HG03342 (cell line): ENCODE results near the gene PRKG2.
A peak's percentile ranks its signal among the peaks of the same experiment; 100 is the strongest.

Source experiments
- ATAC-seq: cut with Tn5 transposase; IDR thresholded peaks from one replicate; pipeline ENCODE4 v1.9.1; 2021; ENCODE audit warnings: mild to moderate bottlenecking, moderate library complexity; ENCODE audit not compliant: unreplicated experiment

Gene PRKG2

GRCh38 chr4:81106150-81106549 is 108.9 kb downstream of the PRKG2 start:
- no peak for ATAC-seq

DNA sequence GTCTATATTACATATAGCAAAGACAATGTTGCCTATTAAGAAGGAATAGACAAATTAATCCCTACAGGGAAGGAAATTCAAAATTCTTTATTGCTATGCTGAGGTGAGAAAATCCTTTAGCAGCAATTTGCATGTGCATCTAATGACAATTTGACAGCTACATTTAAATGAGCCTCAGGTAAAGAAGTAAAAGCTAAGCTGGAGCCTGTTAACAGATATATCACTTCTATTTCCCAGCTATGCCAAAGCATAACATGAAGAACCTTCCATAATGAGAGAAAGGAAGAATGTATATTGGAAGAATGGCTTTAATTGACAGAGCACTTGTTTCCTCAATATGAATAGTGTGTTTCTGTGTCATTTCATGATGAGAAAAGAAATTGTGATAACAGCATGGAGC is 112.9 kb downstream of the PRKG2 start:
- no peak for ATAC-seq

DNA sequence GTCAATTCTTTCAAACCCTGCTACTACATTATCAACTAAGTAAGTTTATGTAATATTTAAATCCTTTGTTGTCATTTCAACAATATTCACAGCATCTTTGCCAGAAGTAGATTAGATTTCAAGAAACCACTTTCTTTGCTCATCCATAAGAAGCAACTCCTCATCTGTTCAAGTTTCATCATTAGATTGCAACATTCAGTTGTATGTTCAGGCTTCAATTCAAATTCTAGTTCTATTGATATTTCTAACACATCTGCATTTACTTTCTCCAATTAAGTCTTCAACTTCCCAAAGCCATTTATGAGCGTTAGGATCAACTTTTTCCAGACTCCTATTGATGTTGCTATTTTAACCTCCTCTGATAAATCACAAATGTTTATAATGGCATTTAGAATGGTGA is 118.5 kb downstream of the PRKG2 start:
- ATAC-seq, result no peak

- ATAC-seq, result no peak
Observed at GRCh38 chr4:81095389-81095788, 119.6 kb downstream of the PRKG2 start.

DNA sequence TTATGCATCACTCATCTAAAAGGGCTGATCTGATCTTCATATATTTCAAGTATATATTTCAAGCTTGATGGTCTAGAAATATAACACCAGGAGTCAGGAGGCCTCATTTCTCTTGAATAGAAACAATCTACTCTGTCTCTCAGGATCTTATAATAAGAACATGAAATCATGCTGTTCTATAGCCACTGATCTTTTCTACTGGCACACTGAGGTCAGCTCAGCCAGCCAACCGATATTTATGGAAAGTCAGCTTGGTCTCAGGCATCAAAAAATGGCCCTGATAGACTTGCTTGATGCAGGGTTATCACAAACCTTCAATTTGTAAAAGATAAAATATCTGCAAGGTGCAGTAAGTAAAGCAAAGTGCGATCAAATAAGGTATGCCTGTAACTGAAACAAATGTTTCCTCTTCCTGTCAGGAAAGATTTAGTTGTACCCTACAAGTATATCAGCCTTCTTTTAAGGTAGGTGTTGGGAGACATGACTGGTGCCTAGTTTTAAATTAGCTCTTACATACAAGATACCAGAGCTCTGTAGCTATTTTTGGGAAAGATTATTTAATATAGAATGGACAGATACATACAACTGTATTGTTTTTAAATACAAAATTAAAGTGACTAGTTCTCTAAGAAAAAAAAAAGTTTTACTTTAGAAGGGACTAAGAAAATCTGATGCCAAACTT is 121.2 kb downstream of the PRKG2 start:
- ATAC-seq, result no peak

- ATAC-seq, result no peak
Observed at GRCh38 chr4:81085979-81086378, 129.0 kb downstream of the PRKG2 start.

- no peak for ATAC-seq
Observed at GRCh38 chr4:81085291-81085690, 129.7 kb downstream of the PRKG2 start.

GRCh38 chr4:81084634-81085033 is 130.4 kb downstream of the PRKG2 start:
- no peak for ATAC-seq

GRCh38 chr4:81084029-81084428 is 131.0 kb downstream of the PRKG2 start:
- ATAC-seq, result no peak

DNA sequence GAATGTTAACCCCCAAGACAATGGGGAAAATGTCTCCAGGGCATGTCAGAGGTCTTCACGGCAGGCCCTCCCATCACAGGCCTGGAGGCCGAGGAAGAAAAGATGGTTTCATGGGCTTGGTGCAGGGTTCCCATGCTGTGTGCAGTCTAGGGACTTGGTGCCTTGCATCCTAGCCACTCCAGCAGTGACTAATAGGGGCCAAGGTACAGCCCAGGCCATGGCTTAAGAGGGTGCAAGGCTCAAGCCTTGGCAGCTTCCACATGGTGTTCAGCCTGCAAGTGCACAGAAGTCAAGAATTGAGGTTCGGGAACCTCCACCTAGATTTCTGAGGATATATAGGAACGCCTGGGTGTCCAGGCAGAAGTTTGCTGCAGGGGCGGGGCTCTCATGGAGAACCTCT is 133.9 kb downstream of the PRKG2 start:
- ATAC-seq, result no peak

DNA sequence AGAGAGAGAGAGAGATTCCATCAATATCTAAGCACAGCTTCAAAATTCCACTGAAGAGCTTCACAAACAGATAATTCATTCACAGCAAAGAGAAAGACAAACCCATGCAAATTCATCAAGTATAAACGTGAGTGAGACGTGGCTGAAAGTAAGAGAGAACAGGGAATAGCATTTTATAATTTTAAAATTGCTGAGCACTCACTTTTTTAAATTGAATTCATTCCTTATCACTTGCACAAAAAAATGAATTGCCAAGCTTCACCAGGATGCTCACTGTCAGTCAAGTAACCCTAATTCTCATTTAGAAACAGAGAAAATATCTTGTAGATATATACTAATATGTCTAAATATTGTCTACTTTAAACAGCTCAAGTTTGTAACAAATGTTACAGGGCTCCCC is 144.0 kb downstream of the PRKG2 start:
- no peak for ATAC-seq

DNA sequence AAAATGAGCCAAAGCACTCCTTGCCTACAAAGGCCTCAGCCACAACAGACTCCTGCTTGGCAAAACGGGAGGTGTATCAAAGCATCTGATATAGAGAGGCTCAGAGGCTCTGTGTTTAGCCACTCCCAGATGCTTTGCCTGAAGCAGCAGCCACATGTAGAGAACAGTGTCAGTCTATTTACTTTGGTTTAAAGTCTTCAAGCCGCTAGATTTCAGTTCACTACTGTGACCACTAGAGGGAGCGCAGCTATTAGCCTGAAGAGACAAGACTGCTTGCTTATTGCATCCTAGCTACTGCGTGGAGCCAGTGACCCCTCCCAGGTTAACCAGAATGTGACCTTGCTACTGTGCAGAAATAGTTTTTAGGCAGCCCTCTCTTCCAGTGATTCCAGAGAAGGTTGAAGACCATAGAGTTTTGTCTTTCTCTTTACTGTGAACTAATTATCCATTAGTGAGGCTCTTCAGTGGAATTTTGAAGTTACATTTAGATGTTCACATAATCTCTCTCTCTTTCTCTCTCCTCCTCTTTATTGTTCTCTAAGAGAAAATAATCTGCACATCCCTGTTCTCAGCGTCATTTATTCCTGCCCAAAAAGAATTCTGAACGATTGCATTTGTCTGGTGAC is 145.2 kb downstream of the PRKG2 start:
- peak; percentile 99 for ATAC-seq

GRCh38 chr4:81065446-81065845 is 149.6 kb downstream of the PRKG2 start:
- ATAC-seq, result no peak

GRCh38 chr4:81062001-81062400 is 153.0 kb downstream of the PRKG2 start:
- ATAC-seq, result no peak

GRCh38 chr4:81061344-81061730 is 153.7 kb downstream of the PRKG2 start:
- no peak for ATAC-seq

- ATAC-seq, result no peak
Observed at GRCh38 chr4:81060587-81061343, 154.3 kb downstream of the PRKG2 start.

- ATAC-seq, result no peak
Observed at GRCh38 chr4:81058621-81059020, 156.4 kb downstream of the PRKG2 start.

DNA sequence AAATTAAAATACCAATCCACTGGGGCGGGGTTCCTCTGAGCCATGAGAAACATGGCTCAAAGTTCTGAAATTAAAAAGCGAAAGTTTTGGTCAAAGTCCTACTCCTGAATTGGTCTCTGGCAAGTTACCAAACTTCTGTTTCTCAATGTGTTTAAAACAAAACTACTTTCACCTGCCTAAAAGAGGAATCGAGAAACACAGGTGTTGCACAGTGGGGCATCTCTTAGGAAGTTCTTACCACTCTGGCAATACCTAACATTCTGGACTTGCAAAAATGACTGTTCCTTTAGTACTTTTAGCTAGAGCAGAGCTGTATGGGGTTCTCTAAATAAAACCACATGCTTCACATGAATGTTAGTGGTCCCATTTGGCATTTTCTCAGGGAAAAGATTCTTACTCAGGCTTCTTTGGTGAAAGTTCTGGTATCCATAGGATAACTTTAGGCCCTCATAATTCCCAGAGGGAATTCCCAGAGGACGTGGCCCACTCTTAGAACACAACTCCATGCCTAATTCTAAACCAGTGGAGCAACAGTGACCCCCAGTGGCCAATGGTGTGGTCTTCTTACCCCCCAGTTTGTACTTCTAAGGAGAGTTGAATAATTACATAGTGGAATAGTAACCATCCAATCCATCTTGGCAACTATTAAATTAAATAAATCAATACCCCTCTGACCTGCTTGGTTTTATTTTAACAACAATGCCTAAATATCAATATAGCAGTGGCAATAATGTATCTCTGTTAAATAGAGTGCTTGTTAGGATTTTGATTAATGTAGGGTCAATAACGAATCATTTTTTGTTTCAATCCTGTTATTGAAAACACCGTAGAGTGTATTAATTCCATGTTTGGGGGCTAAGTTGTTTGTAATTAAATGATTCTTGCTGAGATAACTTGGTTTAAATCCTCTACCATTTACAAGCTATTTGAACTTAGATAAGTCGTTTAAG is 162.6 kb downstream of the PRKG2 start:
- ATAC-seq, result peak; percentile 99

- no peak for ATAC-seq
Observed at GRCh38 chr4:81049907-81050306, 165.1 kb downstream of the PRKG2 start.

DNA sequence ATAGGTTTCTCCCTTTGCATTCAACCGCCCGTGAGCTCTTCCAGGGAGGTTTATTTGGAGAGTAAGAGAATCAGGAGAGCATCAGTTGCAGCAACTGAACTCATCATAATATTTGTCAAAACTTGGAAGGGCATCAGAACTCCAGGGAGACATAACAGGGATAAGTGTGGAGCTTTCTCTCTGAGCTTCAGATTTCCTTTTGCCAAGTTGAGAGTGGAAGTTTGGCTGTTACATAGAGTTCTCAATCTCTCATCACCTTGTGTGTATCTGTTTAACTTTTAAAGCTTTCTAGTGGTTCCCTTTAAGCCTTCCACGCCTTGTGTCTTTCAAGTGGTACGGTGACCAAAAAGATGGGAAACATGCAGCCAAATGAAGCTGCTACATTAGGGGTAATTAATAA is 165.7 kb downstream of the PRKG2 start:
- no peak for ATAC-seq
